OCI-LY7 (cell line): ENCODE data around the gene SELENOI. TPM values are rescaled to one million over a fixed set of nuclear protein-coding genes. Genes with fewer than 3 reads are reported as not detected.
"Not testable (repeated sequence)": the region's sequence is repeated elsewhere in the genome, so short reads cannot be mapped to it uniquely, and the experiment has no call there.

Source experiments
- BruUV-seq: library from RNA; stranded (reverse); fragments of 400-500 nt; replicated peaks from 2 replicates; lab custom pipeline; 2021; lab: Mats Ljungman, UMichigan
- CTCF ChIA-PET: fragments of 300-600 bp; sonication (Branson Sonifier 250); formaldehyde crosslinking; loops from one replicate; lab custom pipeline; 2022; ENCODE audit warnings: antibody characterized with exemption; ENCODE audit not compliant: unreplicated experiment; lab: Charles Lee
- POLR2A ChIA-PET: fragments of 300-600 bp; sonication (Branson Sonifier 250); formaldehyde crosslinking; loops from one replicate; lab custom pipeline; 2022; ENCODE audit warnings: antibody characterized with exemption; lab: Charles Lee
- DNase-seq: peaks from one replicate; pipeline ENCODE4 v3.0.0-alpha.2; 2015; ENCODE audit warnings: low spot score
- H2AFZ ChIP-seq: fragments of 200-600 bp; sonication (generic), shearing (Covaris generic); 2 replicates; pipeline ENCODE4 v1.6.1; 2014; ENCODE audit warnings: mild to moderate bottlenecking, antibody characterized with exemption, low read length, moderate library complexity
- H3K27ac ChIP-seq: fragments of 200-600 bp; sonication (generic); 2 replicates; pipeline ENCODE4 v1.5.1; 2014; ENCODE audit warnings: mixed run types, low read depth, mild to moderate bottlenecking, moderate library complexity, low read length, inconsistent platforms; ENCODE audit not compliant: poor library complexity, severe bottlenecking
- H3K36me3 ChIP-seq: fragments of 200-600 bp; sonication (generic); 2 replicates; pipeline ENCODE4 v1.6.1; 2014; ENCODE audit warnings: mild to moderate bottlenecking, antibody characterized with exemption, low read length, moderate library complexity, mixed read lengths; ENCODE audit not compliant: insufficient read depth
- H3K4me1 ChIP-seq: fragments of 200-600 bp; sonication (generic); 2 replicates; pipeline ENCODE4 v1.5.1; 2014; ENCODE audit warnings: mild to moderate bottlenecking, low read length; ENCODE audit not compliant: insufficient read depth, poor library complexity, severe bottlenecking
- H3K4me2 ChIP-seq: fragments of 200-600 bp; sonication (generic); 2 replicates; pipeline ENCODE4 v1.6.1; 2014; ENCODE audit warnings: mild to moderate bottlenecking, low read length
- H3K4me3 ChIP-seq: fragments of 200-600 bp; sonication (generic); 2 replicates; pipeline ENCODE4 v1.5.1; 2014; ENCODE audit warnings: mild to moderate bottlenecking, low read depth, low read length; ENCODE audit not compliant: poor library complexity, severe bottlenecking
- H3K79me2 ChIP-seq: fragments of 200-600 bp; sonication (generic); 2 replicates; pipeline ENCODE4 v1.6.1; 2016; ENCODE audit warnings: low read depth, mild to moderate bottlenecking, low read length, moderate library complexity, mixed read lengths; ENCODE audit not compliant: insufficient read depth
- H3K9me2 ChIP-seq: fragments of 200-600 bp; sonication (generic); 2 replicates; pipeline ENCODE4 v1.6.1; 2016; ENCODE audit warnings: mild to moderate bottlenecking, low read length, mixed read lengths; ENCODE audit not compliant: insufficient read depth
- H3K9me3 ChIP-seq: fragments of 200-600 bp; sonication (generic); 2 replicates; pipeline ENCODE4 v1.6.1; 2014; ENCODE audit warnings: mild to moderate bottlenecking, mixed run types, low read length, mixed read lengths
- H4K20me1 ChIP-seq: fragments of 200-600 bp; sonication (generic); 2 replicates; pipeline ENCODE4 v1.6.1; 2014; ENCODE audit warnings: mild to moderate bottlenecking, antibody characterized with exemption, low read length, moderate library complexity, mixed read lengths; ENCODE audit not compliant: insufficient read depth
- CTCF ChIP-seq: fragments of 200-600 bp; sonication (generic); conservative IDR thresholded peaks from 2 replicates; pipeline ENCODE4 v1.5.1; 2014; ENCODE audit warnings: mild to moderate bottlenecking, antibody characterized with exemption, low read length, moderate library complexity, mixed read lengths
- EZH2phosphoT487 ChIP-seq: fragments of 200-600 bp; sonication (generic); IDR thresholded peaks from 2 replicates; pipeline ENCODE4 v1.6.1; 2018; ENCODE audit warnings: low read depth, borderline replicate concordance, mild to moderate bottlenecking, mixed run types, antibody characterized with exemption, low read length, moderate library complexity, mixed read lengths
- intact Hi-C: fragments of 100-400 bp; cut with micrococcal nuclease; formaldehyde crosslinking; loops from one replicate; pipeline ENCODE4 v1.10.0; 2022; ENCODE audit not compliant: unreplicated experiment
- total RNA-seq, 2 experiments: library from RNA; depleted of rRNA in 1 of 2; stranded (reverse); fragments of >200 nt in 1 of 2; shearing (Covaris generic) in 1 of 2; gene quantifications; 2 replicates each; pipeline ENCODE4 v1.2.3, GENCODE V29; 2014 to 2022

The SELENOI gene
- total RNA-seq, 2 experiments from 2014 or later: 29.0 to 53.1 TPM

GRCh38 chr2:26316845-26317244 is 29.1 kb upstream of the SELENOI start:
- Histone ChIP-seq H3K4me3 (no peak overlapping the region), H3K79me2 (no peaks in the 10 kb centered on the region), H3K9me3 (no peaks in the 10 kb centered on the region), H3K36me3 (no peaks in the 10 kb centered on the region), H4K20me1 (no peaks in the 10 kb centered on the region), H3K4me2 (no peak overlapping the region), H2AFZ (no peak overlapping the region), H3K27ac (no peak overlapping the region), H3K9me2 (no peaks in the 10 kb centered on the region), H3K4me1 (no peaks in the 10 kb centered on the region)
- DNase-seq: no peak
- ChIA-PET POLR2A (no interaction called here), CTCF (no interaction called here)
- no peak for TF ChIP-seq EZH2phosphoT487
- no peak for TF ChIP-seq CTCF
- no TSS peak for BruUV-seq
- intact Hi-C loops: no loop called here

GRCh38 chr2:26317377-26318105 is 28.4 kb upstream of the SELENOI start:
- Histone ChIP-seq H3K9me3 (no peaks in the 10 kb centered on the region), H4K20me1 (no peaks in the 10 kb centered on the region), H2AFZ (no peak overlapping the region), H3K27ac (no peak overlapping the region), H3K79me2 (no peaks in the 10 kb centered on the region), H3K36me3 (no peaks in the 10 kb centered on the region), H3K4me1 (no peaks in the 10 kb centered on the region), H3K4me3 (no peak overlapping the region), H3K9me2 (no peaks in the 10 kb centered on the region), H3K4me2 (no peak overlapping the region)
- ChIA-PET CTCF (no interaction called here), POLR2A (interaction anchor here (0.6 kb wide), 1 partner anchor 506 kb away, joined by 3 read pairs; no protein-coding TSS in a partner anchor)
- TF ChIP-seq EZH2phosphoT487 (no peak), CTCF (no peak)
- intact Hi-C loops: no loop called here
- no peak for DNase-seq
- no TSS peak for BruUV-seq

GRCh38 chr2:26318950-26319349 is 27.0 kb upstream of the SELENOI start:
- intact Hi-C loops: no loop called here
- Histone ChIP-seq H3K4me1 (no peaks in the 10 kb centered on the region), H3K36me3 (no peaks in the 10 kb centered on the region), H3K4me3 (no peak overlapping the region), H3K4me2 (no peak overlapping the region), H3K79me2 (no peaks in the 10 kb centered on the region), H3K9me2 (no peaks in the 10 kb centered on the region), H3K27ac (no peak overlapping the region), H4K20me1 (no peaks in the 10 kb centered on the region), H2AFZ (no peak overlapping the region), H3K9me3 (no peaks in the 10 kb centered on the region)
- BruUV-seq: no TSS peak
- DNase-seq: no peak
- TF ChIP-seq EZH2phosphoT487: no peak
- no peak for TF ChIP-seq CTCF
- CTCF ChIA-PET: no interaction called here
- POLR2A ChIA-PET: no interaction called here

GRCh38 chr2:26324479-26324878 is 21.5 kb upstream of the SELENOI start:
- not testable (repeated sequence) for BruUV-seq

More at GRCh38 chr2:26324479-26324878, 21.5 kb upstream of the SELENOI start:
- H2AFZ ChIP-seq, H3K9me2 ChIP-seq, H3K36me3 ChIP-seq, H4K20me1 ChIP-seq, H3K4me2 ChIP-seq, H3K4me3 ChIP-seq, H3K27ac ChIP-seq, POLR2A ChIA-PET, CTCF ChIA-PET, H3K9me3 ChIP-seq, DNase-seq, H3K79me2 ChIP-seq: not testable (repeated sequence)
- intact Hi-C loops: loop anchor here (10.0 kb wide), 1 partner anchor 140 kb away; no protein-coding TSS in a partner anchor
- peaks cover 24% of the 10 kb centered on the region for H3K4me1 ChIP-seq
